ENCODE results near the gene HLX. TPM values are rescaled to one million over a fixed set of nuclear protein-coding genes. Genes with fewer than 3 reads are reported as not detected.

The HLX gene
- total RNA-seq, 1 experiment from 2014 or later, result 0.39 TPM

GRCh38 chr1:220843481-220844011 is 35.7 kb upstream of the HLX start:
- CTCF ChIA-PET, result no interaction called here
- no TSS peak for BruUV-seq (replicated peaks)
- Histone ChIP-seq H3K9me3 (ENCODE audit: control insufficient read depth, insufficient read depth, low read depth, low read length) (no peaks in the 10 kb centered on the region), H3K27me3 (ENCODE audit: control insufficient read depth, insufficient read depth, low read length) (no peaks in the 10 kb centered on the region), H3K27ac (ENCODE audit: low read length) (no peak overlapping the region), H3K4me1 (ENCODE audit: control insufficient read depth, insufficient read depth, low read length) (no peaks in the 10 kb centered on the region), H3K4me3 (ENCODE audit: low read depth in 2 of 2, low read length in 2 of 2) (no peak overlapping the region), H3K36me3 (ENCODE audit: control insufficient read depth, insufficient read depth, low read length) (no peaks in the 10 kb centered on the region)
- POLR2A ChIA-PET, result no interaction called here
- intact Hi-C loops (cut with micrococcal nuclease; ENCODE audit: unreplicated experiment), result no loop called here
- TF ChIP-seq POLR2AphosphoS5 (IDR thresholded peaks at IDR 0.05; ENCODE audit: low read depth, low read length), result no peak
- no peak for TF ChIP-seq REST (IDR thresholded peaks at IDR 0.05; ENCODE audit: insufficient read depth in 1 of 2, low read depth in 2 of 2, low read length in 1 of 2)
- no peak for TF ChIP-seq TCF7L2 (IDR thresholded peaks at IDR 0.05; ENCODE audit: low read depth, low read length)
- TF ChIP-seq CTCF (IDR thresholded peaks at IDR 0.05), result no peak
- TF ChIP-seq SIN3A (IDR thresholded peaks at IDR 0.05; ENCODE audit: borderline replicate concordance, insufficient read depth, low read depth, low read length), result no peak
- in situ Hi-C loops (cut with HindIII; ENCODE audit: low pct_unique_long_range_greater_than_20kb, low sequenced_read_pairs), result no loop called here
- ATAC-seq, result no peak
- no peak for DNase-seq (ENCODE audit: low read depth, low spot score)

- Histone ChIP-seq H3K27me3 (ENCODE audit: control insufficient read depth, insufficient read depth, low read length) (no peaks in the 10 kb centered on the region), H3K27ac (ENCODE audit: low read length) (no peak overlapping the region), H3K4me3 (ENCODE audit: low read depth in 2 of 2, low read length in 2 of 2) (no peak overlapping the region), H3K9me3 (ENCODE audit: control insufficient read depth, insufficient read depth, low read depth, low read length) (no peaks in the 10 kb centered on the region; the same call in 1 of the 2 replicates), H3K36me3 (ENCODE audit: control insufficient read depth, insufficient read depth, low read length) (no peaks in the 10 kb centered on the region), H3K4me1 (ENCODE audit: control insufficient read depth, insufficient read depth, low read length) (no peaks in the 10 kb centered on the region)
- no peak for ATAC-seq
- POLR2A ChIA-PET, result no interaction called here
- no peak for DNase-seq (ENCODE audit: low read depth, low spot score)
- in situ Hi-C loops (cut with HindIII; ENCODE audit: low pct_unique_long_range_greater_than_20kb, low sequenced_read_pairs) (no loop called here), intact Hi-C loops (cut with micrococcal nuclease; ENCODE audit: unreplicated experiment) (no loop called here)
- no TSS peak for BruUV-seq (replicated peaks)
- CTCF ChIA-PET, result no interaction called here
- TF ChIP-seq SIN3A (IDR thresholded peaks at IDR 0.05; ENCODE audit: borderline replicate concordance, insufficient read depth, low read depth, low read length), result no peak
- TF ChIP-seq CTCF (IDR thresholded peaks at IDR 0.05), result no peak
- TF ChIP-seq POLR2AphosphoS5 (IDR thresholded peaks at IDR 0.05; ENCODE audit: low read depth, low read length), result no peak
Observed at GRCh38 chr1:220852408-220852807, 26.8 kb upstream of the HLX start.
